GM12878 (cell line): ENCODE data around the gene FHOD3. TPM values are rescaled to one million over a fixed set of nuclear protein-coding genes. Genes with fewer than 3 reads are reported as not detected.
A peak's percentile ranks its signal among the peaks of the same experiment; 100 is the strongest.

Source experiments
- ATAC-seq: fragments of 200-7000 bp; cut with Tn5 transposase; 3 replicates; pipeline ENCODE4 v1.9.1; 2020; ENCODE audit warnings: mild to moderate bottlenecking, moderate library complexity
- BruUV-seq: library from RNA; stranded (reverse); fragments of 400-500 nt; replicated peaks from 2 replicates; lab custom pipeline; 2021; lab: Mats Ljungman, UMichigan
- CTCF ChIA-PET: fragments of 300-600 bp; sonication (Branson Sonifier 250); formaldehyde crosslinking; extraction: SDS; loops from one replicate; lab custom pipeline; 2021; ENCODE audit warnings: inconsistent platforms; lab: Yijun Ruan, JAX
- POLR2A ChIA-PET: fragments of 350-600 bp; formaldehyde crosslinking; extraction: SDS; loops from one replicate; lab custom pipeline; 2021; ENCODE audit warnings: inconsistent platforms; lab: Charles Lee
- RAD21 ChIA-PET: fragments of 300-600 bp; sonication (Branson Sonifier 250); formaldehyde crosslinking; loops from one replicate; lab custom pipeline; 2023; ENCODE audit warnings: antibody characterized with exemption; ENCODE audit not compliant: unreplicated experiment; lab: Charles Lee
- SMC1A ChIA-PET: fragments of 300-600 bp; sonication (Branson Sonifier 250); formaldehyde crosslinking; loops from one replicate; lab custom pipeline; 2023; ENCODE audit not compliant: unreplicated experiment, uncharacterized antibody; lab: Charles Lee
- DNase-seq: peaks from one replicate; pipeline ENCODE4 v3.0.0-alpha.2; 2011; ENCODE audit warnings: low read depth, low spot score
- FAIRE-seq: peaks from 3 replicates; lab custom pipeline; 2011; peaks lifted over from hg19 to GRCh38; lab: Jason Lieb, UNC
- H2AFZ ChIP-seq: 2 replicates; pipeline ENCODE4 v1.6.0; 2011; ENCODE audit warnings: low read depth, low read length, control low read depth; ENCODE audit not compliant: control insufficient read depth
- H3K27ac ChIP-seq: 2 replicates; pipeline ENCODE4 v1.5.1; 2011; ENCODE audit warnings: control low read depth; ENCODE audit not compliant: control insufficient read depth, insufficient read depth
- H3K27me3 ChIP-seq, 2 experiments: replicated peaks in 1 of 2; 2 replicates each; pipeline versions ENCODE4 v1.6.0 to v1.6.1; 2011; ENCODE audit warnings: low read length in 1 of 2; ENCODE audit not compliant: control insufficient read depth in 2 of 2, insufficient read depth in 2 of 2
- H3K36me3 ChIP-seq, 2 experiments: 2 replicates each; pipeline ENCODE4 v1.5.1; 2011; ENCODE audit warnings: low read length in 1 of 2; ENCODE audit not compliant: control insufficient read depth in 2 of 2, insufficient read depth in 2 of 2
- H3K4me1 ChIP-seq: 2 replicates; pipeline ENCODE4 v1.6.1; 2011; ENCODE audit warnings: mild to moderate bottlenecking, low read length, moderate library complexity, mixed read lengths; ENCODE audit not compliant: control insufficient read depth, insufficient read depth
- H3K4me2 ChIP-seq: 2 replicates; pipeline ENCODE4 v1.6.0; 2011; ENCODE audit warnings: control low read depth; ENCODE audit not compliant: control insufficient read depth, insufficient read depth
- H3K4me3 ChIP-seq: fragments of 200-600 bp; sonication (generic); 2 replicates; pipeline ENCODE4 v1.5.1; 2016
- H3K79me2 ChIP-seq: 2 replicates; pipeline ENCODE4 v1.6.0; 2011; ENCODE audit warnings: low read length; ENCODE audit not compliant: control insufficient read depth, insufficient read depth
- H3K9ac ChIP-seq: 2 replicates; pipeline ENCODE4 v1.8.0; 2011; ENCODE audit warnings: low read length, control low read depth, mixed read lengths; ENCODE audit not compliant: control insufficient read depth, insufficient read depth
- H3K9me3 ChIP-seq: replicated peaks from 3 replicates; pipeline ENCODE4 v1.5.1; 2011; ENCODE audit warnings: mild to moderate bottlenecking, low read length; ENCODE audit not compliant: control insufficient read depth, insufficient read depth
- H4K20me1 ChIP-seq: 2 replicates; pipeline ENCODE4 v1.6.0; 2011; ENCODE audit not compliant: control insufficient read depth, insufficient read depth
- BACH1 ChIP-seq: fragments of 450-650 bp; IDR thresholded peaks from 2 replicates; pipeline ENCODE4 v1.6.1; 2017; ENCODE audit warnings: mild to moderate bottlenecking, borderline replicate concordance
- EED ChIP-seq: sonication (generic); IDR thresholded peaks from 2 replicates; pipeline ENCODE4 v1.6.1; 2016; ENCODE audit warnings: antibody characterized with exemption, low read depth
- IRF4 ChIP-seq: IDR thresholded peaks from 2 replicates; pipeline ENCODE4 v1.6.1; 2011; ENCODE audit warnings: low read depth, low read length
- RBBP5 ChIP-seq: fragments of 200-600 bp; sonication (generic); conservative IDR thresholded peaks from 2 replicates; pipeline ENCODE4 v1.6.1; 2016
- SMAD5 ChIP-seq: IDR thresholded peaks from 2 replicates; pipeline ENCODE4 v1.6.1; 2016; ENCODE audit warnings: antibody characterized with exemption, low read depth
- SREBF2 ChIP-seq: IDR thresholded peaks from 2 replicates; pipeline ENCODE4 v1.6.1; 2012; ENCODE audit warnings: mild to moderate bottlenecking, low read length
- STAT1 ChIP-seq: fragments of 450-650 bp; conservative IDR thresholded peaks from 2 replicates; pipeline ENCODE4 v1.6.1; 2014; ENCODE audit warnings: antibody characterized with exemption, mild to moderate bottlenecking
- WGBS: methylation state at CpG from one replicate; pipeline ENCODE4 v1.1.6; 2016; ENCODE audit warnings: low lambda C conversion rate; ENCODE audit not compliant: insufficient replicate concordance, insufficient coverage; ENCODE audit errors: missing lambda C conversion rate; 5-methylcytosine and 5-hydroxymethylcytosine counted together
- in situ Hi-C: fragments of 300-500 bp; cut with MboI; formaldehyde crosslinking; loops from 9 replicates; pipeline ENCODE4 v1.14.3; 2018; ENCODE audit warnings: mixed read lengths
- intact Hi-C: fragments of 100-400 bp; cut with micrococcal nuclease; formaldehyde crosslinking; loops from one replicate; pipeline ENCODE4 v1.14.2; 2022; ENCODE audit not compliant: unreplicated experiment
- polyA plus RNA-seq, 11 experiments: library from polyadenylated mRNA; depleted of rRNA in 4 of 11; unstranded in 6 of 11; stranded (reverse) in 5 of 11; fragments of >200 nt; fragmentation: Nextera tagmentation in 4 of 11; fragmentation: Illumina TruSeq in 1 of 11; extraction: Ambion mirVana in 4 of 11; extraction: Trizol in 1 of 11; gene quantifications; 1 replicate in 1 of 11; 2 replicates in 10 of 11; pipeline versions ENCODE4 v1.2.1 to v1.2.3, GENCODE V29; 2011 to 2016; ENCODE audit warnings: inconsistent platforms in 2 of 11, missing spikeins in 2 of 11, low read depth in 1 of 11
- total RNA-seq, 4 experiments: library from RNA; depleted of rRNA in 3 of 4; stranded (reverse); fragments of >200 nt in 3 of 4; fragmentation: Illumina TruSeq in 1 of 4; extraction: Trizol in 1 of 4; gene quantifications; 2 replicates each; pipeline versions ENCODE4 v1.2.1 to v1.2.3, GENCODE V29; 2013 to 2021
- TF ChIP-seq, protein P1 (sequence below): fragments of 450-650 bp; IDR thresholded peaks from 2 replicates; pipeline ENCODE4 v1.6.1; 2016; ENCODE audit warnings: mild to moderate bottlenecking, moderate library complexity, borderline replicate concordance

FHOD3 gene
- total and polyA plus RNA-seq, 10 of the 15 experiments (the other 5 are each of a cell fraction or from before 2014, with no cell fraction given): 0.77 to 26.7 (median 10.4) TPM

- no peak for FAIRE-seq
- intact Hi-C loops: loop anchor here (5.0 kb wide), 2 partner anchors 186 to 661 kb away; no protein-coding TSS in a partner anchor
- 48% methylated on average over 10 of the region's 10 CpGs for WGBS
Measured at GRCh38 chr18:36758623-36759022, 461.1 kb downstream of the FHOD3 start.

More at GRCh38 chr18:36758623-36759022, 461.1 kb downstream of the FHOD3 start:
- TF ChIP-seq SREBF2 (no peak), EED (no peak), SMAD5 (no peak), IRF4 (no peak), BACH1 (no peak), STAT1 (no peak), RBBP5 (no peak)
- TF ChIP-seq, protein P1, sequence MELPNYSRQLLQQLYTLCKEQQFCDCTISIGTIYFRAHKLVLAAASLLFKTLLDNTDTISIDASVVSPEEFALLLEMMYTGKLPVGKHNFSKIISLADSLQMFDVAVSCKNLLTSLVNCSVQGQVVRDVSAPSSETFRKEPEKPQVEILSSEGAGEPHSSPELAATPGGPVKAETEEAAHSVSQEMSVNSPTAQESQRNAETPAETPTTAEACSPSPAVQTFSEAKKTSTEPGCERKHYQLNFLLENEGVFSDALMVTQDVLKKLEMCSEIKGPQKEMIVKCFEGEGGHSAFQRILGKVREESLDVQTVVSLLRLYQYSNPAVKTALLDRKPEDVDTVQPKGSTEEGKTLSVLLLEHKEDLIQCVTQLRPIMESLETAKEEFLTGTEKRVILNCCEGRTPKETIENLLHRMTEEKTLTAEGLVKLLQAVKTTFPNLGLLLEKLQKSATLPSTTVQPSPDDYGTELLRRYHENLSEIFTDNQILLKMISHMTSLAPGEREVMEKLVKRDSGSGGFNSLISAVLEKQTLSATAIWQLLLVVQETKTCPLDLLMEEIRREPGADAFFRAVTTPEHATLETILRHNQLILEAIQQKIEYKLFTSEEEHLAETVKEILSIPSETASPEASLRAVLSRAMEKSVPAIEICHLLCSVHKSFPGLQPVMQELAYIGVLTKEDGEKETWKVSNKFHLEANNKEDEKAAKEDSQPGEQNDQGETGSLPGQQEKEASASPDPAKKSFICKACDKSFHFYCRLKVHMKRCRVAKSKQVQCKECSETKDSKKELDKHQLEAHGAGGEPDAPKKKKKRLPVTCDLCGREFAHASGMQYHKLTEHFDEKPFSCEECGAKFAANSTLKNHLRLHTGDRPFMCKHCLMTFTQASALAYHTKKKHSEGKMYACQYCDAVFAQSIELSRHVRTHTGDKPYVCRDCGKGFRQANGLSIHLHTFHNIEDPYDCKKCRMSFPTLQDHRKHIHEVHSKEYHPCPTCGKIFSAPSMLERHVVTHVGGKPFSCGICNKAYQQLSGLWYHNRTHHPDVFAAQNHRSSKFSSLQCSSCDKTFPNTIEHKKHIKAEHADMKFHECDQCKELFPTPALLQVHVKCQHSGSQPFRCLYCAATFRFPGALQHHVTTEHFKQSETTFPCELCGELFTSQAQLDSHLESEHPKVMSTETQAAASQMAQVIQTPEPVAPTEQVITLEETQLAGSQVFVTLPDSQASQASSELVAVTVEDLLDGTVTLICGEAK: no peak
- TF ChIP-seq, all 136 proteins: peak for 0
- ChIA-PET POLR2A (no interaction called here), SMC1A (no interaction called here), RAD21 (no interaction called here), CTCF (no interaction called here)
- no peak overlapping the region for H3K4me3 ChIP-seq
- H4K20me1 ChIP-seq: no peaks in the 10 kb centered on the region
- no peaks in the 10 kb centered on the region for H3K27me3 ChIP-seq
- no peak overlapping the region for H2AFZ ChIP-seq
- no peaks in the 10 kb centered on the region for H3K9me3 ChIP-seq
- no peaks in the 10 kb centered on the region for H3K4me1 ChIP-seq
- no peak overlapping the region for H3K9ac ChIP-seq
- no TSS peak for BruUV-seq
- in situ Hi-C loops: no loop called here
- no peak overlapping the region for H3K4me2 ChIP-seq
- H3K27ac ChIP-seq: no peak overlapping the region
- H3K36me3 ChIP-seq: no peaks in the 10 kb centered on the region
- ATAC-seq (peak; percentile 39), DNase-seq (no peak)
- H3K79me2 ChIP-seq: no peaks in the 10 kb centered on the region
